Measurements from ENCODE around the gene ELK4. TPM values are rescaled to one million over a fixed set of nuclear protein-coding genes. Genes with fewer than 3 reads are reported as not detected.
"Not testable (repeated sequence)": the region's sequence is repeated elsewhere in the genome, so short reads cannot be mapped to it uniquely, and the experiment has no call there.

ELK4 gene
- polyA plus RNA-seq, 3 donors: 1.4 to 9.0 (median 2.6) TPM

DNA sequence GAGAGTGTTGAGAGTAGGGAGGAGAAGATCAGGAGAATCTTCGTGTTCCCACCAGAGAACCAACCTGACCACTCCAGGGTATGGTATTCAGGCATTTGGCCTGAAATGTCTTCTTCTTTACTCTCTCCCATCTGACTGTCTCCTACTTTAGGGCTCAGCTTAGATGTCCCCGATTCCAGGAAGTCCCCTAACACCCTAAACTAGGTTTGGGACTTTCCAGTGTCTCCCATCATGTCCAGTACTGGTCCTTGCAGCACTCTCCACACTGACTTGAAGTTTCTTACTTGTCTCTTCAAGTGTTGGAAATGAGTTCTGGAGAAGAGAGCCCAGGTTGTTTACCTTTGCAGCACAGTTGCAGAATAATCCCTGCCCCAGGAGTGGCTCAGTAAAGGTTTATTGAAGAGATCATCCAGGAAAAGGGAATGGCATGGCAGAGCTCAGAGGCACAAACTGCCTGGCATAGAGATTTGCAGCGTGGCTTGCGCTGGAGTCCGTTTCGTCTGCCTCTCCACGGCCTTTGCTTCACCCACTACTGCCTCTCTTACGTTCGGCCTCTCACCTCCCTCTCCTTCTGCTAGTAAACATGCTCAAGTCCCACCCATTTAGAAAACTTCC lies 6.2 kb upstream of the ELK4 start:
- Histone ChIP-seq H3K79me2 (ENCODE audit: insufficient read depth, low read length) (no peaks in the 10 kb centered on the region), H2AFZ (ENCODE audit: insufficient read depth, low read depth, low read length, poor library complexity, severe bottlenecking) (no peak overlapping the region), H3K36me3 (replicated peaks in 1 of 2; ENCODE audit: control insufficient read depth in 1 of 2, insufficient read depth in 2 of 2, low read length in 2 of 2) (no peaks in the 10 kb centered on the region), H3K4me2 (replicated peaks; ENCODE audit: extremely low read depth, low read length, poor library complexity, severe bottlenecking) (no peak overlapping the region), H3K4me1 (ENCODE audit: control insufficient read depth in 1 of 2, insufficient read depth in 2 of 2, low read length in 2 of 2) (no peaks in the 10 kb centered on the region), H3K27ac (ENCODE audit: low read depth in 1 of 2, low read length in 2 of 2) (no peak overlapping the region), H3K27me3 (ENCODE audit: control insufficient read depth in 2 of 2, insufficient read depth in 2 of 2, low read length in 2 of 2) (no peaks in the 10 kb centered on the region), H4K20me1 (ENCODE audit: insufficient read depth, low read length) (no peaks in the 10 kb centered on the region), H3K9me3 (replicated peaks in 1 of 2; ENCODE audit: control insufficient read depth in 1 of 2, insufficient read depth in 1 of 2, low read length in 2 of 2) (no peaks in the 10 kb centered on the region), H3K4me3 (replicated peaks in 1 of 3; ENCODE audit: low read depth in 2 of 3, low read length in 3 of 3) (no peak overlapping the region), H3K9ac (ENCODE audit: insufficient read depth, low read length, poor library complexity, severe bottlenecking) (no peak overlapping the region)
- WGBS (ENCODE audit: insufficient coverage): 98% methylated on average over 7 of the region's 9 CpGs
- Mint-ChIP-seq H3K9me3 (no peaks in the 10 kb centered on the region), H3K4me1 (no peaks in the 10 kb centered on the region), H3K27me3 (ENCODE audit: low read depth in 3 of 3) (peaks cover 0 to 2% (median 1%) of the 10 kb centered on the region in 3 donors), H3K4me3 (no peak overlapping the region), H3K27ac (no peak overlapping the region), H3K36me3 (no peaks in the 10 kb centered on the region)
- TF ChIP-seq, protein P1, sequence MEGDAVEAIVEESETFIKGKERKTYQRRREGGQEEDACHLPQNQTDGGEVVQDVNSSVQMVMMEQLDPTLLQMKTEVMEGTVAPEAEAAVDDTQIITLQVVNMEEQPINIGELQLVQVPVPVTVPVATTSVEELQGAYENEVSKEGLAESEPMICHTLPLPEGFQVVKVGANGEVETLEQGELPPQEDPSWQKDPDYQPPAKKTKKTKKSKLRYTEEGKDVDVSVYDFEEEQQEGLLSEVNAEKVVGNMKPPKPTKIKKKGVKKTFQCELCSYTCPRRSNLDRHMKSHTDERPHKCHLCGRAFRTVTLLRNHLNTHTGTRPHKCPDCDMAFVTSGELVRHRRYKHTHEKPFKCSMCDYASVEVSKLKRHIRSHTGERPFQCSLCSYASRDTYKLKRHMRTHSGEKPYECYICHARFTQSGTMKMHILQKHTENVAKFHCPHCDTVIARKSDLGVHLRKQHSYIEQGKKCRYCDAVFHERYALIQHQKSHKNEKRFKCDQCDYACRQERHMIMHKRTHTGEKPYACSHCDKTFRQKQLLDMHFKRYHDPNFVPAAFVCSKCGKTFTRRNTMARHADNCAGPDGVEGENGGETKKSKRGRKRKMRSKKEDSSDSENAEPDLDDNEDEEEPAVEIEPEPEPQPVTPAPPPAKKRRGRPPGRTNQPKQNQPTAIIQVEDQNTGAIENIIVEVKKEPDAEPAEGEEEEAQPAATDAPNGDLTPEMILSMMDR (IDR thresholded peaks at IDR 0.05): no peak
- intact Hi-C loops (cut with micrococcal nuclease): loop anchor here in 1 of 2 donors (10.0 kb wide), 1 partner anchor 113 kb away; no protein-coding TSS in a partner anchor
- no peak for DNase-seq

GRCh38 chr1:205636732-205637131 lies 4.9 kb upstream of the ELK4 start:
- H3K27ac Mint-ChIP-seq: no peak overlapping the region
- Histone ChIP-seq H4K20me1 (ENCODE audit: insufficient read depth, low read length) (no peaks in the 10 kb centered on the region), H3K27me3 (ENCODE audit: control insufficient read depth in 2 of 2, insufficient read depth in 2 of 2, low read length in 2 of 2) (no peaks in the 10 kb centered on the region), H2AFZ (ENCODE audit: insufficient read depth, low read depth, low read length, poor library complexity, severe bottlenecking) (no peak overlapping the region), H3K36me3 (replicated peaks in 1 of 2; ENCODE audit: control insufficient read depth in 1 of 2, insufficient read depth in 2 of 2, low read length in 2 of 2) (no peaks in the 10 kb centered on the region), H3K9me3 (replicated peaks in 1 of 2; ENCODE audit: control insufficient read depth in 1 of 2, insufficient read depth in 1 of 2, low read length in 2 of 2) (no peaks in the 10 kb centered on the region), H3K4me3 (replicated peaks in 1 of 3; ENCODE audit: low read depth in 2 of 3, low read length in 3 of 3) (no peak overlapping the region), H3K9ac (ENCODE audit: insufficient read depth, low read length, poor library complexity, severe bottlenecking) (no peak overlapping the region), H3K4me1 (ENCODE audit: control insufficient read depth in 1 of 2, insufficient read depth in 2 of 2, low read length in 2 of 2) (peaks cover 5 to 6% of the 10 kb centered on the region in 2 donors), H3K27ac (ENCODE audit: low read depth in 1 of 2, low read length in 2 of 2) (no peak overlapping the region), H3K79me2 (ENCODE audit: insufficient read depth, low read length) (no peaks in the 10 kb centered on the region), H3K4me2 (replicated peaks; ENCODE audit: extremely low read depth, low read length, poor library complexity, severe bottlenecking) (no peak overlapping the region)
- TF ChIP-seq, protein P1 (IDR thresholded peaks at IDR 0.05): no peak
- H3K27me3 Mint-ChIP-seq (ENCODE audit: low read depth in 3 of 3): peaks cover 0 to 2% (median 1%) of the 10 kb centered on the region in 3 donors
- H3K36me3 Mint-ChIP-seq: no peaks in the 10 kb centered on the region
- DNase-seq: no peak
- intact Hi-C loops (cut with micrococcal nuclease): loop anchor here in 1 of 2 donors (10.0 kb wide), 1 partner anchor 112 kb away; no protein-coding TSS in a partner anchor
- no peaks in the 10 kb centered on the region for H3K9me3 Mint-ChIP-seq
- H3K4me3 Mint-ChIP-seq: no peak overlapping the region
- no CpG with 5 or more reads among the region's 4 CpGs for WGBS (ENCODE audit: insufficient coverage)
- H3K4me1 Mint-ChIP-seq: peaks cover 5% of the 10 kb centered on the region

DNA sequence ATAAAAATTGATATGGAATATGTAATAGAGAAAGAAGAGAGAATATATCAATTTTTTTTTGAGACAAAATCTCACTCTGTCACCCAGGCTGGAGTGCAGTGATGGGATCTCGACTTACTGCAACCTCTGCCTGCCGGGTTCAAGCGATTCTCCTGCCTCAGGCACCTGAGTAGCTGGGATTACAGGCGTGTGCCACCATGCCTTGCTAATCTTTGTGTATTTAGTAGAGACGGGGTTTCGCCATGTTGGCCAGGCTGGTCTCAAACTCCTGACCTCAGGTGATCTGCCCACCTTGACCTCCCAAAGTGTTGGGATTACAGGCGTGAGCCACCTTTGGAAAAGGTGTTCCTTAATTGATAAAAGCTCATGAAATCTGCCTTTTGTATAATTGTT lies 4.3 kb upstream of the ELK4 start:
- H3K36me3 ChIP-seq (replicated peaks in 1 of 2; ENCODE audit: control insufficient read depth in 1 of 2, insufficient read depth in 2 of 2, low read length in 2 of 2); DNase-seq; H3K27me3 ChIP-seq (ENCODE audit: control insufficient read depth in 2 of 2, insufficient read depth in 2 of 2, low read length in 2 of 2); H3K4me3 Mint-ChIP-seq; H3K4me1 Mint-ChIP-seq; H4K20me1 ChIP-seq (ENCODE audit: insufficient read depth, low read length); H3K4me2 ChIP-seq (replicated peaks; ENCODE audit: extremely low read depth, low read length, poor library complexity, severe bottlenecking); H3K9ac ChIP-seq (ENCODE audit: insufficient read depth, low read length, poor library complexity, severe bottlenecking); H3K36me3 Mint-ChIP-seq; H3K9me3 ChIP-seq (replicated peaks in 1 of 2; ENCODE audit: control insufficient read depth in 1 of 2, insufficient read depth in 1 of 2, low read length in 2 of 2); H3K9me3 Mint-ChIP-seq; H3K27ac Mint-ChIP-seq; H3K27me3 Mint-ChIP-seq (ENCODE audit: low read depth in 3 of 3); H3K4me1 ChIP-seq (ENCODE audit: control insufficient read depth in 1 of 2, insufficient read depth in 2 of 2, low read length in 2 of 2); H3K79me2 ChIP-seq (ENCODE audit: insufficient read depth, low read length); H3K4me3 ChIP-seq (replicated peaks in 1 of 3; ENCODE audit: low read depth in 2 of 3, low read length in 3 of 3); H2AFZ ChIP-seq (ENCODE audit: insufficient read depth, low read depth, low read length, poor library complexity, severe bottlenecking); H3K27ac ChIP-seq (ENCODE audit: low read depth in 1 of 2, low read length in 2 of 2): not testable (repeated sequence)
- 93% methylated on average over 3 of the region's 7 CpGs for WGBS (ENCODE audit: insufficient coverage)
- intact Hi-C loops (cut with micrococcal nuclease): loop anchor here in 1 of 2 donors (10.0 kb wide), 1 partner anchor 111 kb away; no protein-coding TSS in a partner anchor

Data from CD14-positive monocyte (primary cell).